SJSA1 (cell line): ENCODE data around the gene SHISA7. TPM values are rescaled to one million over a fixed set of nuclear protein-coding genes. Genes with fewer than 3 reads are reported as not detected.

Source experiments
- DNase-seq, 2 experiments: peaks; one replicate each; pipeline ENCODE4 v3.0.0-alpha.2; 2015 to 2020; ENCODE audit warnings: low spot score in 2 of 2, low read depth in 1 of 2
- H3K27ac ChIP-seq: fragments of 250-450 bp; sonication (Bioruptor Pico); 2 replicates; pipeline ENCODE4 v1.5.1; 2020; ENCODE audit warnings: mild to moderate bottlenecking, moderate library complexity
- H3K27me3 ChIP-seq: fragments of 250-450 bp; sonication (Bioruptor Pico); replicated peaks from 2 replicates; pipeline ENCODE4 v1.5.1; 2020; ENCODE audit warnings: mild to moderate bottlenecking, moderate library complexity
- H3K36me3 ChIP-seq: fragments of 250-450 bp; sonication (Bioruptor Pico); 2 replicates; pipeline ENCODE4 v1.5.1; 2020; ENCODE audit warnings: mild to moderate bottlenecking
- H3K4me1 ChIP-seq: fragments of 250-450 bp; sonication (Bioruptor Pico); replicated peaks from 2 replicates; pipeline ENCODE4 v1.6.1; 2021; ENCODE audit warnings: mild to moderate bottlenecking
- H3K4me3 ChIP-seq: fragments of 250-450 bp; sonication (Bioruptor Pico); 2 replicates; pipeline ENCODE4 v1.5.1; 2020; ENCODE audit warnings: mild to moderate bottlenecking
- H3K9me3 ChIP-seq: fragments of 250-450 bp; sonication (Bioruptor Pico); replicated peaks from 2 replicates; pipeline ENCODE4 v1.5.1; 2020; ENCODE audit warnings: mild to moderate bottlenecking
- total RNA-seq: library from RNA; depleted of rRNA; stranded (reverse); fragments of >200 nt; shearing (Covaris generic); gene quantifications from 2 replicates; pipeline ENCODE4 v1.2.3, GENCODE V29; 2014

Gene SHISA7
- total RNA-seq, 1 experiment from 2014 or later = not detected

- Histone ChIP-seq H3K36me3 (peaks cover 3% of the 10 kb centered on the region; the same call in 1 of the 2 replicates), H3K9me3 (no peaks in the 10 kb centered on the region), H3K4me1 (peaks cover 8% of the 10 kb centered on the region), H3K27me3 (no peaks in the 10 kb centered on the region), H3K4me3 (no peak overlapping the region), H3K27ac (no peak overlapping the region)
- no peak for DNase-seq
These were observed 20.5 kb upstream of the SHISA7 start for GRCh38 chr19:55463583-55464031.

GRCh38 chr19:55462722-55463121 lies 19.6 kb upstream of the SHISA7 start:
- Histone ChIP-seq H3K4me3 (no peak overlapping the region), H3K4me1 (peaks cover 8% of the 10 kb centered on the region), H3K9me3 (no peaks in the 10 kb centered on the region), H3K36me3 (peaks cover 3% of the 10 kb centered on the region; the same call in 1 of the 2 replicates), H3K27ac (no peak overlapping the region), H3K27me3 (no peaks in the 10 kb centered on the region)
- no peak for DNase-seq

- H3K36me3 ChIP-seq = peaks cover 3% of the 10 kb centered on the region; the same call in 1 of the 2 replicates
- H3K4me3 ChIP-seq = peak overlapping the region; percentile 59
- no peaks in the 10 kb centered on the region for H3K9me3 ChIP-seq
- peaks cover 8% of the 10 kb centered on the region for H3K4me1 ChIP-seq
- H3K27ac ChIP-seq = no peak overlapping the region
- H3K27me3 ChIP-seq = no peaks in the 10 kb centered on the region
- no peak for DNase-seq
These were observed 19.0 kb upstream of the SHISA7 start for GRCh38 chr19:55461974-55462626.

- DNase-seq = peak; percentile 99 to 100
- Histone ChIP-seq H3K4me1 (peaks cover 8% of the 10 kb centered on the region), H3K27me3 (no peaks in the 10 kb centered on the region), H3K4me3 (peak within 1 kb of the TSS; percentile 59), H3K9me3 (no peaks in the 10 kb centered on the region), H3K36me3 (peaks cover 3% of the 10 kb centered on the region; the same call in 1 of the 2 replicates), H3K27ac (peak within 1 kb of the TSS; percentile 51)
These were observed 18.3 kb upstream of the SHISA7 start, which contains the start of gene ISOC2 for GRCh38 chr19:55461259-55461973. Gene ISOC2 (minus strand): TSS chr19:55461642. CDS start chr19:55456486, 5,156 bp downstream.

GRCh38 chr19:55460670-55461258 lies 17.7 kb upstream of the SHISA7 start:
- DNase-seq = peak in 1 of 2 experiments; percentile 78
- H3K36me3 ChIP-seq = peaks cover 3% of the 10 kb centered on the region; the same call in 1 of the 2 replicates
- peak overlapping the region; percentile 51; the same call in 1 of the 2 replicates for H3K27ac ChIP-seq
- peak overlapping the region; percentile 59 for H3K4me3 ChIP-seq
- H3K27me3 ChIP-seq = no peaks in the 10 kb centered on the region
- no peaks in the 10 kb centered on the region for H3K9me3 ChIP-seq
- H3K4me1 ChIP-seq = peaks cover 8% of the 10 kb centered on the region

GRCh38 chr19:55459950-55460657 lies 17.0 kb upstream of the SHISA7 start:
- Histone ChIP-seq H3K36me3 (peaks cover 8% of the 10 kb centered on the region), H3K4me3 (no peak overlapping the region), H3K4me1 (peaks cover 8% of the 10 kb centered on the region), H3K9me3 (no peaks in the 10 kb centered on the region), H3K27ac (no peak overlapping the region), H3K27me3 (no peaks in the 10 kb centered on the region)
- no peak for DNase-seq

- no peaks in the 10 kb centered on the region for H3K27me3 ChIP-seq
- H3K4me1 ChIP-seq = peaks cover 8% of the 10 kb centered on the region
- DNase-seq = no peak
- H3K9me3 ChIP-seq = no peaks in the 10 kb centered on the region
- no peak overlapping the region for H3K27ac ChIP-seq
- H3K4me3 ChIP-seq = no peak overlapping the region
- peaks cover 13% of the 10 kb centered on the region for H3K36me3 ChIP-seq
These were observed 16.4 kb upstream of the SHISA7 start for GRCh38 chr19:55459551-55459949.

- DNase-seq = no peak
These were observed 14.8 kb upstream of the SHISA7 start for GRCh38 chr19:55457683-55458457.

GRCh38 chr19:55456347-55456746 lies 13.2 kb upstream of the SHISA7 start:
- Histone ChIP-seq H3K9me3 (no peaks in the 10 kb centered on the region), H3K27me3 (peaks cover 9% of the 10 kb centered on the region), H3K36me3 (peaks cover 15% of the 10 kb centered on the region), H3K27ac (no peak overlapping the region), H3K4me1 (peaks cover 3% of the 10 kb centered on the region; the same call in 1 of the 2 replicates), H3K4me3 (no peak overlapping the region)
- no peak for DNase-seq

More at GRCh38 chr19:55457683-55458457, 14.8 kb upstream of the SHISA7 start:
- H3K36me3 ChIP-seq = peaks cover 15% of the 10 kb centered on the region
- no peaks in the 10 kb centered on the region; the same call in 1 of the 2 replicates for H3K27me3 ChIP-seq
- no peaks in the 10 kb centered on the region for H3K9me3 ChIP-seq
- peaks cover 8% of the 10 kb centered on the region for H3K4me1 ChIP-seq
- H3K27ac ChIP-seq = no peak overlapping the region
- H3K4me3 ChIP-seq = no peak overlapping the region

GRCh38 chr19:55455576-55456235 lies 12.6 kb upstream of the SHISA7 start:
- Histone ChIP-seq H3K27me3 (peaks cover 12% of the 10 kb centered on the region), H3K36me3 (peaks cover 12% of the 10 kb centered on the region; the same call in 1 of the 2 replicates), H3K9me3 (no peaks in the 10 kb centered on the region), H3K4me3 (no peak overlapping the region), H3K4me1 (no peaks in the 10 kb centered on the region; the same call in 1 of the 2 replicates), H3K27ac (no peak overlapping the region)
- no peak for DNase-seq

- no peaks in the 10 kb centered on the region for H3K9me3 ChIP-seq
- no peaks in the 10 kb centered on the region for H3K4me1 ChIP-seq
- peaks cover 12% of the 10 kb centered on the region; the same call in 1 of the 2 replicates for H3K36me3 ChIP-seq
- H3K4me3 ChIP-seq = no peak overlapping the region
- H3K27ac ChIP-seq = no peak overlapping the region
- no peak for DNase-seq
- peaks cover 12% of the 10 kb centered on the region for H3K27me3 ChIP-seq
These were observed 11.7 kb upstream of the SHISA7 start for GRCh38 chr19:55454787-55455243.

- Histone ChIP-seq H3K36me3 (peaks cover 12% of the 10 kb centered on the region; the same call in 1 of the 2 replicates), H3K27ac (no peak overlapping the region), H3K4me1 (no peaks in the 10 kb centered on the region), H3K9me3 (no peaks in the 10 kb centered on the region), H3K27me3 (peaks cover 18% of the 10 kb centered on the region), H3K4me3 (no peak overlapping the region)
- DNase-seq = no peak
These were observed 10.6 kb upstream of the SHISA7 start for GRCh38 chr19:55453511-55454260.
